HFF-Myc (cell line): ENCODE results near the gene FUS.
"Not testable (repeated sequence)": the region's sequence is repeated elsewhere in the genome, so short reads cannot be mapped to it uniquely, and the experiment has no call there.

ENCODE experiments used
- DNase-seq: peaks from one replicate; pipeline ENCODE4 v3.0.0-alpha.2; 2011; ENCODE audit warnings: low read depth; ENCODE audit errors: extremely low read depth
- H3K4me3 ChIP-seq: replicated peaks from 2 replicates; pipeline ENCODE4 v1.5.1; 2011; ENCODE audit warnings: low read depth, mild to moderate bottlenecking, control low read depth, low read length
- TF ChIP-seq, protein P1 (sequence below): IDR thresholded peaks from 2 replicates; pipeline ENCODE4 v1.5.1; 2012; ENCODE audit warnings: mild to moderate bottlenecking, low read depth, low read length, control low read depth; ENCODE audit errors: missing control alignments

Gene FUS

GRCh38 chr16:31157136-31157535 lies 22.8 kb upstream of the FUS start:
- DNase-seq: no peak
- TF ChIP-seq, protein P1, sequence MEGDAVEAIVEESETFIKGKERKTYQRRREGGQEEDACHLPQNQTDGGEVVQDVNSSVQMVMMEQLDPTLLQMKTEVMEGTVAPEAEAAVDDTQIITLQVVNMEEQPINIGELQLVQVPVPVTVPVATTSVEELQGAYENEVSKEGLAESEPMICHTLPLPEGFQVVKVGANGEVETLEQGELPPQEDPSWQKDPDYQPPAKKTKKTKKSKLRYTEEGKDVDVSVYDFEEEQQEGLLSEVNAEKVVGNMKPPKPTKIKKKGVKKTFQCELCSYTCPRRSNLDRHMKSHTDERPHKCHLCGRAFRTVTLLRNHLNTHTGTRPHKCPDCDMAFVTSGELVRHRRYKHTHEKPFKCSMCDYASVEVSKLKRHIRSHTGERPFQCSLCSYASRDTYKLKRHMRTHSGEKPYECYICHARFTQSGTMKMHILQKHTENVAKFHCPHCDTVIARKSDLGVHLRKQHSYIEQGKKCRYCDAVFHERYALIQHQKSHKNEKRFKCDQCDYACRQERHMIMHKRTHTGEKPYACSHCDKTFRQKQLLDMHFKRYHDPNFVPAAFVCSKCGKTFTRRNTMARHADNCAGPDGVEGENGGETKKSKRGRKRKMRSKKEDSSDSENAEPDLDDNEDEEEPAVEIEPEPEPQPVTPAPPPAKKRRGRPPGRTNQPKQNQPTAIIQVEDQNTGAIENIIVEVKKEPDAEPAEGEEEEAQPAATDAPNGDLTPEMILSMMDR: no peak
- H3K4me3 ChIP-seq: no peak overlapping the region

- TF ChIP-seq, protein P1: no peak
- DNase-seq: no peak
- no peak overlapping the region for H3K4me3 ChIP-seq
Measured at GRCh38 chr16:31167315-31167714, 12.6 kb upstream of the FUS start.

DNA sequence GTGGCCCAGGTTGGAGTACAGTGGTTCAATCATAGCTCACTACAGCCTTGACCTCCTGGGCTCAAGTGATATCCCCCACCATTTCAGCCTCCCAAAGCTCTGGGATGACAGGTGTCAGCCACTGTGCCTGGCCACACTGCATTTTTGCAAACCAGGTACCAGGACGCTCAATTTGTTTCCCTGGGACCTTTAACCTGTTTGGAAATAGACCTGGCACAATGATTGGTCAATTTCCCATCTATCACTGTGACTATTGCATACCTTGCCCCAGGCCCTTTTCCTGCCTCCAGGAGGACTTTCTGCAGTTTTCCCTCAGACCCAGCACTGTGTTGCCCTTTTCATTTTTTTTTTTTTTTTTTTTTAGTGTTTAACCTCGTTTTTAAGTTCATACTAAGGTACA lies 11.1 kb upstream of the FUS start:
- H3K4me3 ChIP-seq: no peak overlapping the region
- no peak for DNase-seq
- TF ChIP-seq, protein P1: no peak

GRCh38 chr16:31170048-31170447 lies 9.9 kb upstream of the FUS start:
- DNase-seq, H3K4me3 ChIP-seq: not testable (repeated sequence)

DNA sequence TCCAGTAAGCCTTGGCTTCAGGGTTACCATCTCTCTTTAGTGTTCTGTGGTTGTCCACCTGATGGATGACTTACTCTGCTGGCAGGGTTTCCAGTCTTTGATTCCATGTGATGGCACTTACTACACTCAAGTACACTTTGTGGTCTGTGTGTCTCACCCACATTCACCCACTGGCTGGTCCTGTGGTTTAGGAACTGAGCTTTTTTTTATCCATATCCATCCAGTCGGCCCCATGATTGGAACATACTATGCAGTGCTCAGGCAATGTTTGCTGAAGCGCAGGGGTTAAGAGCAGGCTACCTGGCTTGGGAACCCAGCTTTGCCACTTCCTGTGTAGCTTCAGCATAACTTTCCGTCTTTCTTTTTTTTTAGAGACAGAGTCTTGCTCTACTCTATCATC lies 2.8 kb upstream of the FUS start:
- TF ChIP-seq, protein P1: no peak
- no peak overlapping the region for H3K4me3 ChIP-seq
- peak; percentile 29 for DNase-seq

DNA sequence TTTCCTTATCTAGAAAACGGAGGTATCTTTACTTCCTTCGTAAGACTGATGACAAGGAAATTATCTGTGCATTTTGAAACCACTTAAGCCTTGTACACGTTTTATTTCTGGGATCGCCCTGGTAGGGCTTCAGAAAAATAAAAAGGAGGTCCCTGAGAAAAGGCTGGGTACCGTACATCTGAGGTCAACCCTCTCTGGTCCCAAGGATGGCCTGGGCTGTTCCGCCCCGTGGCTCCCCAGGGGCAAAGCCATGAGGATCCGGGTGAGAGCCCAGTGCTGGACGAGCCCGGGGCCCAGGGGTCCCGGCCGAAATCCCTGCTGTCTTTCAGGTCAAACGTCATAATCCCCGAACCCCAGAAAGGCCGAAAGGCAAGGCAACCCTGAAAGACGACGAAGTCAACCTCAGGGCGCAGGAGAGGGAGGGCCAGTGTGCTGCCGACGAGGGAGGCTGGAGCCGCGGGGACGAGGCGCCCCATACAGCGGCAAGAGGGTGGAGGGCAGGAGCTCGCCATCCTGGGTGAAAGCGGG lies 656 bp upstream of the FUS start:
- TF ChIP-seq, protein P1: no peak
- H3K4me3 ChIP-seq: peak overlapping the region; percentile 86
- DNase-seq: no peak

- TF ChIP-seq, protein P1: no peak
Measured at GRCh38 chr16:31181102-31181830, 1.3 kb downstream of the FUS start.

More at GRCh38 chr16:31181102-31181830, 1.3 kb downstream of the FUS start:
- no peak for DNase-seq
- H3K4me3 ChIP-seq: peak overlapping the region; percentile 86
